Measurements from ENCODE around the gene S100A10.

S100A10 gene

DNA sequence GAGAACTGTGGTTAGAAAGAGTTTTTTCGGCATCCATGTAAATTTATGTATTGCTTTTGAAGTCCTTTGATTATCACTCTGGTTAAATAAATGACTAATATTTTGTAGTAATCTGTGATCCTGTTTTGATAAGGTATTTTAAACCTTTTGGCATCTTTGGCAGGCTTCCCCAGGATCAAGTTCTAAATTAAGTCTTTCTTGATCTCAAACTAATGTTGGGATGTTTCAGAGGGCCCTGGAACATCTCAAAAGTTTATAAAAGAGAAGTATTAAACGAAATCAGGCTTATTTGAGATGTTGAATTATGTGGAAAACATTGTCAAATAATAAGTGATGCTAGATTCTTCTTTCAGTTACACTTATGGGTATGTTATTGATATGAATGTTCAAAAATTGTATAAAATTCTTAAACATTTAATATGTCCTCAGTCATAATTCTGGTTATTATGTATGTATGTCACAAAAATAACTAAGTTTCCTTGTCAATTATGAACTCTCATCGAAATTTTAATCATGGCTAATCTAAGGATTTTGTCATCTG, 36.6 kb downstream of the S100A10 start:
- TF ChIP-seq, protein P1, sequence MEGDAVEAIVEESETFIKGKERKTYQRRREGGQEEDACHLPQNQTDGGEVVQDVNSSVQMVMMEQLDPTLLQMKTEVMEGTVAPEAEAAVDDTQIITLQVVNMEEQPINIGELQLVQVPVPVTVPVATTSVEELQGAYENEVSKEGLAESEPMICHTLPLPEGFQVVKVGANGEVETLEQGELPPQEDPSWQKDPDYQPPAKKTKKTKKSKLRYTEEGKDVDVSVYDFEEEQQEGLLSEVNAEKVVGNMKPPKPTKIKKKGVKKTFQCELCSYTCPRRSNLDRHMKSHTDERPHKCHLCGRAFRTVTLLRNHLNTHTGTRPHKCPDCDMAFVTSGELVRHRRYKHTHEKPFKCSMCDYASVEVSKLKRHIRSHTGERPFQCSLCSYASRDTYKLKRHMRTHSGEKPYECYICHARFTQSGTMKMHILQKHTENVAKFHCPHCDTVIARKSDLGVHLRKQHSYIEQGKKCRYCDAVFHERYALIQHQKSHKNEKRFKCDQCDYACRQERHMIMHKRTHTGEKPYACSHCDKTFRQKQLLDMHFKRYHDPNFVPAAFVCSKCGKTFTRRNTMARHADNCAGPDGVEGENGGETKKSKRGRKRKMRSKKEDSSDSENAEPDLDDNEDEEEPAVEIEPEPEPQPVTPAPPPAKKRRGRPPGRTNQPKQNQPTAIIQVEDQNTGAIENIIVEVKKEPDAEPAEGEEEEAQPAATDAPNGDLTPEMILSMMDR (IDR thresholded peaks at IDR 0.05; ENCODE audit: low read depth, low read length): no peak
- Histone ChIP-seq H3K27ac (no peak overlapping the region), H3K9me3 (ENCODE audit: severe bottlenecking) (no peaks in the 10 kb centered on the region), H3K36me3 (no peaks in the 10 kb centered on the region), H3K27me3 (ENCODE audit: insufficient read depth, low read depth, severe bottlenecking) (peaks cover 98% of the 10 kb centered on the region), H3K4me3 (ENCODE audit: low read depth, low read length) (no peak overlapping the region)
- no peak for DNase-seq

DNA sequence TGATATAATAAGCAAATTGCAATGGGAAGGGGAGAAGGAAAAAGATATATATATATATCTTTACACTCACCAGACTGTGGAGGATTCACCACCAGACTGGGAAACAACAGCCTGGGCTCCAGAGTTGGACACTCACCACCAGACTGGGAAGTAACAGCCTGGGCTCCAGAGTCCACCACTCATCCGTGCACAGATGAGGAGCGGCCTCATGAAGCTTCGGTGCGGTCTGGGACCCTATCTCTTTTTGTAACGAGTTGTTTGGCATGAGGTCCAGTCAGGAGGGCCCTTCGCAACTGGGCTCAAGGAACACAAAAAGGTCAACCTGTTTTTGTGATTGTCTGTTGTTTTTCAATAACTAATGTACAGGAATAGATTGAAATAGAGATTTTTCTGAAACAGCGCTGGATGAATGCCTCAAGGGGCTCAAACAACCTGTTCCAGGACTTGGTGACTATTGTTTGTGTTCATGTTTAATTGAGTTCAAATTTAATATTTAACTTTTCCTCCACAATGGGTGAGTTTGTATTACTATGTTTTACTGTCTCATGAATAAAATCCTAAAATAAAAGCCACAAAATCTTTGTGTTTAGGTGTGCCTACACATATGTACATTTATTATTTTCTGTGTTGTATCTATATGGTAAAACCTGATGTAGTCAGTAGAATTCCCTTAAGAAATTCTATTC, 40.1 kb downstream of the S100A10 start:
- DNase-seq: no peak
- Histone ChIP-seq H3K9me3 (ENCODE audit: severe bottlenecking) (peaks cover 4% of the 10 kb centered on the region), H3K27ac (no peak overlapping the region), H3K27me3 (ENCODE audit: insufficient read depth, low read depth, severe bottlenecking) (peaks cover 98% of the 10 kb centered on the region), H3K4me3 (ENCODE audit: low read depth, low read length) (no peak overlapping the region), H3K36me3 (no peaks in the 10 kb centered on the region)
- TF ChIP-seq, protein P1 (IDR thresholded peaks at IDR 0.05; ENCODE audit: low read depth, low read length): no peak

DNA sequence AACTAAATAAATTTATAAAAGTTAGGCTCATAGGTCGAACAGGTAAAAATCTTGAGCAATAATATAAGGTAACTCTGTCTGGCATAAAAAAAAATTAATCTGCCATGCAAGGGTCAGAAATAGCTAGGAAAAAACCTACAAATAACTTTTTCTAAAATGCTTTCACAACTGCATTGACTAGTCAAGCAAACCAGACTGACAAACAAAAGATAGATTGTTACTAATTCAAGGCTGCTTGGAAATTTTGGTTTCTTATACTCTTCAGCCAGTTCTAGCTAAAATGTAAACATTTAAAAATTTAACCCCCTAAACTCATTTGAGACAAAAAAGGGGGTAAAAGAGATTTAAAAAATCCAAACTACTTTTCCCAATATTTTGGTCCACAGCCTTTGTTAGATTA, 40.8 kb downstream of the S100A10 start:
- H3K27ac ChIP-seq: no peak overlapping the region
- TF ChIP-seq, protein P1 (IDR thresholded peaks at IDR 0.05; ENCODE audit: low read depth, low read length): no peak
- H3K4me3 ChIP-seq (ENCODE audit: low read depth, low read length): no peak overlapping the region
- no peaks in the 10 kb centered on the region for H3K36me3 ChIP-seq
- peaks cover 7% of the 10 kb centered on the region for H3K9me3 ChIP-seq (ENCODE audit: severe bottlenecking)
- DNase-seq: no peak
- H3K27me3 ChIP-seq (ENCODE audit: insufficient read depth, low read depth, severe bottlenecking): peaks cover 98% of the 10 kb centered on the region

DNA sequence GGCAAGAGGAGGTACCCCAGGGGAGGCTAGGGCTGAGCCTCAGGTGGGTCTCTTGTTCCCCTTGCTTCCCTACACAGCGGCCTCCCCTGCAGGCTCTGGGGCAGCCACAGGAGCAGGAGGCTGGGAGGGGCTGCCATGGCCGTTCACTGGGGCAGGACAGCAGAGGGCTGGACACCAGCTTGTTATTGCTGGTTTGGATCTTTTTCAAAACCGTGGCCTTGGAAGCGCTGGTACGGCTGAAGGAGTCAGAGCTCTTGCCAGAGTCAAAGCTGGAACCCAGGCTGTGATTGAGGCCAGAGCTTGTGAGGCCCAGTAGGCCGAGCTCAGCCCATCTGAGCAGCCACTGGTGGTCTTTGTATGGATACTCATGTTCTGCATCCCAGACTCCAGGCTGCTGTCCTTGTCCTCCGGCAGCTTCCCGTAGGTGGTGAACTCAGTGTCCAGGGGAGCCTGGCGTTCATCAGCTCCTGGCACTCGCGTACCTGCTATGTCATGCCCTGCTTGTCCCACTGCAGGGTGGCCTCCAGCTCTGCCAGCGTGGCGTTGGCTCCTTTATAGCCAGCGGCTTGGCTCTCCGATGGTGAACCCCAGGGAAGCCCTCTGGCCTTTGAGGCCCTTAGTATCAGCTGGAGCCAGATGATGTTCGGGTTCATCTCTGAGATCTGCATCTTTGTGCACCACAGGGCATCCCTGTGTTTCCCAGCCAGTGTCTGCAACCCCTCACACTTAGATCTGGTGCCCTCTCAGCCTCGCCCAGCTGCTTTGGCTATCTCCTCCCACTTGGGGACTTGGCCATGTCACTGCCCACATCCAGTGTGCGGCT, 44.1 kb downstream of the S100A10 start:
- H3K27ac ChIP-seq: no peak overlapping the region
- H3K9me3 ChIP-seq (ENCODE audit: severe bottlenecking): peaks cover 14% of the 10 kb centered on the region
- no peak overlapping the region for H3K4me3 ChIP-seq (ENCODE audit: low read depth, low read length)
- no peak for DNase-seq
- TF ChIP-seq, protein P1 (IDR thresholded peaks at IDR 0.05; ENCODE audit: low read depth, low read length): no peak
- no peaks in the 10 kb centered on the region for H3K36me3 ChIP-seq
- H3K27me3 ChIP-seq (ENCODE audit: insufficient read depth, low read depth, severe bottlenecking): peaks cover 100% of the 10 kb centered on the region

DNA sequence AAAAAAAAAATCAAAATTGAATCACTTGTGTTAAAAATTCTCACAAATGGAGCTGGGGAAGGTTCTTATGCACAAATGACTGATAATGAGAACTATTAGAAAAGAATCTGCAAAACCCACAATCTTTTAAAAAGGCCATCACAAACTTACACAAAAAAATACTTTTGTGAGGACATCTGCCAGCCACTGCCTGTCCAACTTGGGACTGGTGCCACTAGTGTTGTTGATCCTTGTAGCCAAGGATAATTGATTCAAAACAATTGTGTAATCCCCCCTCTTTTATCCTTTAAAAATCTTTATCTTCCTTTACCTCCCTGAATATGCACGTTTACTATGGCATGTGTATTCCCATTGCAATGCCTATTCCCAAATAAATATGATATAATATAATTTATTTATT, 45.2 kb downstream of the S100A10 start:
- TF ChIP-seq, protein P1 (IDR thresholded peaks at IDR 0.05; ENCODE audit: low read depth, low read length): no peak

More for the DNA sequence above, 45.2 kb downstream of the S100A10 start:
- Histone ChIP-seq H3K27me3 (ENCODE audit: insufficient read depth, low read depth, severe bottlenecking) (peaks cover 100% of the 10 kb centered on the region), H3K4me3 (ENCODE audit: low read depth, low read length) (no peak overlapping the region), H3K27ac (no peak overlapping the region), H3K36me3 (no peaks in the 10 kb centered on the region), H3K9me3 (ENCODE audit: severe bottlenecking) (peaks cover 14% of the 10 kb centered on the region)
- DNase-seq: no peak
